ENCODE measurements around the gene LDLRAD4.

LDLRAD4 gene

DNA sequence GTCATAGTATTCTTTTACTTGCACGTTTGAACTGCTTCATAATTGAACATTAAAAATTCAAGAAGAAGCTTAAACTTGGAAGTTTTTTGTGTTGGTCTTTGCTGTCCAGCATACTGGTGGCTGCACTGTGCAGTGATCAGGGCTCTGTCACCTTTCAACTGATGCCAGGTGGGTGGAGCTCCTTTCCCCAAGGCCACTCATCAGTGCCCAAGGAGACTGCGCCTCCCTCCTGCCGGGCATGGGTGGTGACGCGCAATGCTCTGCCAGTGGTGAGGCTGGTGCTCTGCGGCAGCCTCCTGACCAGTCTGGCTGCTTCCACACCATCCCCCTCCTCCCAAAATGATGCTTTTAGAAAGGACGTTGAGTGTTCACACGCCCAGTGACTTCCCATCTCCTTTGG is 16.0 kb upstream of the LDLRAD4 start:
- no peak overlapping the region for H3K4me2 ChIP-seq (ENCODE audit: low read length)

DNA sequence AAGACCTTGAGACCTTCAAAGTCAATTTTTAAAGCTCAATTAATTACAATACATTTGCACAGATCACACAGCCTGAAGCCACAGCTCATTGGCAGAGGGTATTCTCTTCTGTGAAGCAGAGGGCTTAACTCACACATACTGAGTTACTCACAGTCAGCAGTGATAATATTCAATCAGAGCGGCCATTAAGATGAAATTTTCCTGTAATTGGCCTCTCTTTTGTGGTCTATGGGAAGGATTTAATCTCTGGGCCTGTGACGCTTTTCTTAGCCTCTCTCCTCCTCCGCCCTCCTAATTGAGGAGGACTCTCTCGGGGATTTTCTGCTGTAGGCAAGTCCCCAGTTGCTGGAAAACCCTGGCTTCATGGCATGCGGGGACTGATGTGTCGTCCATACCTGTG is 12.3 kb upstream of the LDLRAD4 start:
- Histone ChIP-seq H3K36me3 (ENCODE audit: insufficient read depth, low read length) (no peaks in the 10 kb centered on the region), H3K9me3 (replicated peaks; ENCODE audit: low read length) (no peaks in the 10 kb centered on the region), H3K27me3 (ENCODE audit: control insufficient read depth, insufficient read depth, low read length) (peaks cover 43% of the 10 kb centered on the region), H3K4me2 (ENCODE audit: low read length) (no peak overlapping the region), H3K9ac (ENCODE audit: low read depth, low read length) (no peak overlapping the region), H3K4me3 (ENCODE audit: low read length) (no peak overlapping the region), H3K4me1 (ENCODE audit: control insufficient read depth, insufficient read depth, low read length) (no peaks in the 10 kb centered on the region)

More for the DNA sequence above, 16.0 kb upstream of the LDLRAD4 start:
- Histone ChIP-seq H3K36me3 (ENCODE audit: insufficient read depth, low read length) (no peaks in the 10 kb centered on the region), H3K27me3 (ENCODE audit: control insufficient read depth, insufficient read depth, low read length) (peaks cover 26% of the 10 kb centered on the region), H3K9me3 (replicated peaks; ENCODE audit: low read length) (no peaks in the 10 kb centered on the region), H3K4me1 (ENCODE audit: control insufficient read depth, insufficient read depth, low read length) (no peaks in the 10 kb centered on the region), H3K4me3 (ENCODE audit: low read length) (no peak overlapping the region), H3K9ac (ENCODE audit: low read depth, low read length) (no peak overlapping the region)

DNA sequence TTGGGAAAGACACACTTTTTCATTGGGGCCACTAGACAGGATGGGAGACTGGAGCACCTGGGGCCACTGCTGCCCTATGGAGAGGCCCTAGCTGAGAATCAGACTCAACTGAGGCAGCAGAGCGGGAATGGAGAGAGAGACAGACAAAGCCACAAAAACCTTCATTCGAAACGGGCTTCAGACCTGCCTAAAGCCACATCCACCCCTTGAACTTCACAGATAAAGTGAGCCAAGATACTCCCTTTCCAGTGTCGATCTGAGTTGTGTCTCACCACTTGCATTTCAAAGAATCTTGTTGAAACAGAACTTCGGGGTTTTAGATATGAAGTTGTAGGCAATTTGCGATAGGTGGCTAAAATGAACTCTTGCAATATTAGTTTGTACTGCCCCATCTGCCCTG is 11.3 kb upstream of the LDLRAD4 start:
- Histone ChIP-seq H3K9ac (ENCODE audit: low read depth, low read length) (no peak overlapping the region), H3K36me3 (ENCODE audit: insufficient read depth, low read length) (no peaks in the 10 kb centered on the region), H3K4me2 (ENCODE audit: low read length) (no peak overlapping the region), H3K4me3 (ENCODE audit: low read length) (no peak overlapping the region), H3K4me1 (ENCODE audit: control insufficient read depth, insufficient read depth, low read length) (no peaks in the 10 kb centered on the region), H3K9me3 (replicated peaks; ENCODE audit: low read length) (no peaks in the 10 kb centered on the region), H3K27me3 (ENCODE audit: control insufficient read depth, insufficient read depth, low read length) (peaks cover 48% of the 10 kb centered on the region)

DNA sequence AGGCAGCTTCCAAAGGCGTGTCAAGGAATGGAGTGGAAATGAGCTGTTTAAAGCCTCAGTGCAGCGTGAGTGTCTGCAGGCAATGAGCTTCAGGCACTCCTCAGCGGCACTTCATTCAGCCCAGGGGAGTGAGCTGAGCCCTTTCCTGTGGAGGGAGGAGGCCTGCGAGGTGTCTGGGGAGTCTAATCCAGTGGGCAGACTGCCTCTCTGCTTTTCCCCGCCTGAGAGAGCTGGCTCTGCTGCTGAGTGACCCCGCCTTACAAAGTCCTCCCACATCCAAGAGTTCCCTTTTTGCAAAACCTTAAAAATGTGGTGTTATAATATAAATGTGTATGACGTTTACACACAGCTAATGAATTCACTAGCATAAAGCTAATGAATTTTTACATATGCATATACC is 7.0 kb upstream of the LDLRAD4 start:
- H3K9ac ChIP-seq (ENCODE audit: low read depth, low read length): no peak overlapping the region
- peaks cover 65% of the 10 kb centered on the region for H3K27me3 ChIP-seq (ENCODE audit: control insufficient read depth, insufficient read depth, low read length)
- no peaks in the 10 kb centered on the region for H3K36me3 ChIP-seq (ENCODE audit: insufficient read depth, low read length)
- no peaks in the 10 kb centered on the region for H3K4me1 ChIP-seq (ENCODE audit: control insufficient read depth, insufficient read depth, low read length)
- no peak overlapping the region for H3K4me3 ChIP-seq (ENCODE audit: low read length)
- no peak overlapping the region for H3K4me2 ChIP-seq (ENCODE audit: low read length)
- H3K9me3 ChIP-seq (replicated peaks; ENCODE audit: low read length): no peaks in the 10 kb centered on the region

DNA sequence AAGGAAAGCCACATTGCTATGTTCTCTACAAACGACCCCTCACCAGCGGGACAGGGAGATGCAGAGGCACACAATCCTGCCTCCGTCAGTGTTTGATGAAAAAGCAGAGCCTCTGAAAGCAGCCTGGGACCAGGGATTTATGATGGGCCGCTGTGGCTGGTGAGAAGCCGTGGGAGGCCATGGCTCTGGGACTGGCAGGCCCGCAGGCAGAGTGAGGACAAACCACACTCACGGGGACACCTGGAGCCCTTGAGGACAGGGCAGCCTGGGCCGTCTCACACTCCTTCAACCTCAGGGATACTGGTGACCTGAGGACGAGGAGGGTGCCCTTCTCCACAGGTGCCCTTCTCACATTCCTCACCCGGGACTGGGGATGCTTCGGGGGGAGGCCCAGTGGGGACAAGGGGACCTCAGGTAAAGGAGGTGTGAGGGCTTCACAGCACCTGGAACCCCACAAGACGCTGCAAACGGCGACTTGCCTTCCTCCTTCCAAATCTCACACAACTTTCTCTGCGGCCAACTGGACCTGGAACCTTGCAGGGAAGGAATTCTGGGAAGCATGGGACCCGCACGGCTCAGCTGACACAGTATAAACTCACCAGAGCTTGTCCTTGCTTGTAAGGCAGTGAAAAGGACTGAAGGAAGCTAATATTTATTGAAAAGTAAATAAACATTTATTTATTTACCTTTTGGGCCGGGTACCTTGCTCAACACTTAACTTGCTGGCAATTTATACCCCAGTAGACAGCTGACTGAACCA is 5.3 kb upstream of the LDLRAD4 start:
- no peak overlapping the region for H3K4me2 ChIP-seq (ENCODE audit: low read length)
- H3K27me3 ChIP-seq (ENCODE audit: control insufficient read depth, insufficient read depth, low read length): peaks cover 60% of the 10 kb centered on the region
- H3K9ac ChIP-seq (ENCODE audit: low read depth, low read length): no peak overlapping the region
- H3K36me3 ChIP-seq (ENCODE audit: insufficient read depth, low read length): no peaks in the 10 kb centered on the region
- no peak overlapping the region for H3K4me3 ChIP-seq (ENCODE audit: low read length)
- no peaks in the 10 kb centered on the region for H3K9me3 ChIP-seq (replicated peaks; ENCODE audit: low read length)
- H3K4me1 ChIP-seq (ENCODE audit: control insufficient read depth, insufficient read depth, low read length): no peaks in the 10 kb centered on the region

DNA sequence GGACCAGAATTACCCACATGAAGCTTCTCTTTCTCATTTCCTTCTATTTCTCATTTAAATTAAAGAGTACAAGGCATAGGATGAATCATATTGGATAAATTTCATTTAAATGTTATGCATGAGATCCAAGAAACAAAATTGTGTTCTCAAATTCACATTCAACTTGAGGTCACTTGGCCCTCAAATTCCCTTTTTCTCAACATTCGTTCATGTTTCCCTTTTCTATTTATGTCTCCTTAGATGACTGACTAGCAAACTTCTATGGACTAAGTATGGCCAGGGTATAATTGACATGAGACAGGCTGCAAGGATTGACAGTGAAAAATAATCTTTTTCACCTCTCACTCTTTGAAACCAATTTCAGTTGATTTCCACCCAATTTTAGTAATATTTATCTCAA is 4.0 kb upstream of the LDLRAD4 start:
- no peak overlapping the region for H3K4me3 ChIP-seq (ENCODE audit: low read length)
- no peak overlapping the region for H3K9ac ChIP-seq (ENCODE audit: low read depth, low read length)
- H3K4me1 ChIP-seq (ENCODE audit: control insufficient read depth, insufficient read depth, low read length): no peaks in the 10 kb centered on the region
- no peaks in the 10 kb centered on the region for H3K9me3 ChIP-seq (replicated peaks; ENCODE audit: low read length)
- no peak overlapping the region for H3K4me2 ChIP-seq (ENCODE audit: low read length)
- peaks cover 63% of the 10 kb centered on the region for H3K27me3 ChIP-seq (ENCODE audit: control insufficient read depth, insufficient read depth, low read length)
- no peaks in the 10 kb centered on the region for H3K36me3 ChIP-seq (ENCODE audit: insufficient read depth, low read length)

DNA sequence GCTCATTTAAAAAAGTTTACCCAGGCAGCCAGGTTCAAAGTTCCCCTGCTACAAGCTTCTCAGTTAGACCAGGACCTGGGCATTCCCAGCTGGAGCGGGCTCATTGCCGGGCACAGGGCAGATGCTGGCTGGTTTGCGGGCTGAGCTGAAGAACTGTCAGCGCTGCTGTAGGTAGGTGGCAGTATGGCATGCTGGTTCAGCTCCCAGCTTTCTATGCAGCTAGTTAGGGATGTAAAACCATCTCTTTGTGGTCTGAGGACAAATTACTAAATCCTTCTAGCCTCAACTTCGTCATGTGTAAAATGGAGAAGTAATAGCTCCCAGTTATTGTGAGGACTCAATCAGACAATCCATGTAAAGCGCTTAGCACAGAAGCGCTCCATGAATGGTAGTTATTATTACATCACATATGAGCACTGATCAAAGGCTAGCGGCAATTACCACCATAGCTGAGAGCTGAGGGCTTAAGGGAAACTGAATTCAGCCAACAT is 2.4 kb upstream of the LDLRAD4 start:
- Histone ChIP-seq H3K4me3 (ENCODE audit: low read length) (no peak overlapping the region), H3K9me3 (replicated peaks; ENCODE audit: low read length) (no peaks in the 10 kb centered on the region), H3K9ac (ENCODE audit: low read depth, low read length) (no peak overlapping the region), H3K36me3 (ENCODE audit: insufficient read depth, low read length) (no peaks in the 10 kb centered on the region), H3K4me1 (ENCODE audit: control insufficient read depth, insufficient read depth, low read length) (no peaks in the 10 kb centered on the region), H3K27me3 (ENCODE audit: control insufficient read depth, insufficient read depth, low read length) (peaks cover 78% of the 10 kb centered on the region), H3K4me2 (ENCODE audit: low read length) (no peak overlapping the region)

DNA sequence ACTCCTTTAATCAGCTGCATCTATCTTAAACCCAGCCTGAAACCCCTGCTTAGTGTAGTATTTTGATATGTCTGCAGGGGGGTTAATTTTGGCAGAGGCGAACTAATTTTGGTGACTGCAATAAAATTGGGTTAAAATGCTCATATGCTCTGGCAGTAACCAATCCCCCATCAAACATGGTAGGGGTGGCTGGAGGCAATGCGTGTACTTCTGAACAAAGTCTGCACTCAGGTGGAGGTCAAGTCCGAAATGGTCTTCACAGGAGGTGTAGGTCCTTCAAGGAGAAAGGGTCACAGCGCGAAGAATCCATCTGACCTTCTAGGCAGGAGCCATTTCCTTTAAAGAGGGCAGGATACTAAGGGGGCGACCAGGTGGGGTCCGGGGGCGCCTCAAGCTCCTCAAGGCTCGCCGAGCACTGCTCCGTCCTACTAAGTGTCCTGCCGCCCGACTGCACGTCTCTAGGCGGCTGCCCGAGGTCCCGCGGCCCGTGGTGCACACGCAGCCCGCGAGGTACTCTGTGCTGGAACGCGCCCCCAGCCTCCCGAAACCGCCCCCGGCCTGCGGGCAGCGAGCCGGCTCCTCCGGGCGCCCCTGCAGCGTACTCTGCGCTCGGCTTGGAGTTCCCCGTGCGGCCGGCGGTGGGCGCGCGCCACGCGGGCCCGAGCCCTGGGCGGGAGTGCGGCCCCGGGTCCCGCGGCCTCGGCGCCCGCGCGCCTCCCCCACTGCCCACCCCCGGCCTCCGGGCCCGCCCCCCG is 1.7 kb upstream of the LDLRAD4 start:
- Histone ChIP-seq H3K36me3 (ENCODE audit: insufficient read depth, low read length) (no peaks in the 10 kb centered on the region), H3K27me3 (ENCODE audit: control insufficient read depth, insufficient read depth, low read length) (peaks cover 81% of the 10 kb centered on the region), H3K4me1 (ENCODE audit: control insufficient read depth, insufficient read depth, low read length) (no peaks in the 10 kb centered on the region), H3K9ac (ENCODE audit: low read depth, low read length) (no peak overlapping the region), H3K9me3 (replicated peaks; ENCODE audit: low read length) (no peaks in the 10 kb centered on the region), H3K4me3 (ENCODE audit: low read length) (peak overlapping the region; percentile 54), H3K4me2 (ENCODE audit: low read length) (peak overlapping the region; percentile 82)

DNA sequence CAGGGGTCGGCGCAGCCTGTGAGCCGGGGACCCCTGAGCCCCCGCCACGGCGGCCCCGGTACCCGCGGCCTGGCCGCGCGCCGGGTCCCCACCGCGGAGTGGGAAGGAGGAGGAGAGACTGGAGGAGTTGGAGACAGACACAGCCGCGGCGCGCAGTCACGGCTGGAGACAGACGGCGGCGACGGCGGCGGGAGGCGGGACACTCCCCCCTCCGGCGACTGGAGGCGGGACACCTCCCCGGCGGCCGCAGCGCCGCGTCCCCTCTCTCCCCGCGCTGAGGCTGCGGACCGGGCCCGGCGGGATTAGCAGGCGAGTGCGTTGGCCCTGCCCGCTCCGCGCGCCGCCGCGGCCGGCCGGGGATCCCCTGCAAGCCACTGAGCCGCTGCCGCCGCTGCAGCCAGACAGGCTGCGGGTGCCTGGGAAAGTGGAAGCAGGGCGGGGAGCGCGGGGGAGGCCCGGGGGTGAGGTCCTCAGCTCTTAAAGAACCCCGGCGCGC is 1.0 kb upstream of the LDLRAD4 start:
- Histone ChIP-seq H3K27me3 (ENCODE audit: control insufficient read depth, insufficient read depth, low read length) (peaks cover 88% of the 10 kb centered on the region), H3K36me3 (ENCODE audit: insufficient read depth, low read length) (no peaks in the 10 kb centered on the region), H3K4me1 (ENCODE audit: control insufficient read depth, insufficient read depth, low read length) (no peaks in the 10 kb centered on the region), H3K9ac (ENCODE audit: low read depth, low read length) (no peak overlapping the region), H3K9me3 (replicated peaks; ENCODE audit: low read length) (no peaks in the 10 kb centered on the region), H3K4me2 (ENCODE audit: low read length) (peak overlapping the region; percentile 82), H3K4me3 (ENCODE audit: low read length) (peak overlapping the region; percentile 54)

DNA sequence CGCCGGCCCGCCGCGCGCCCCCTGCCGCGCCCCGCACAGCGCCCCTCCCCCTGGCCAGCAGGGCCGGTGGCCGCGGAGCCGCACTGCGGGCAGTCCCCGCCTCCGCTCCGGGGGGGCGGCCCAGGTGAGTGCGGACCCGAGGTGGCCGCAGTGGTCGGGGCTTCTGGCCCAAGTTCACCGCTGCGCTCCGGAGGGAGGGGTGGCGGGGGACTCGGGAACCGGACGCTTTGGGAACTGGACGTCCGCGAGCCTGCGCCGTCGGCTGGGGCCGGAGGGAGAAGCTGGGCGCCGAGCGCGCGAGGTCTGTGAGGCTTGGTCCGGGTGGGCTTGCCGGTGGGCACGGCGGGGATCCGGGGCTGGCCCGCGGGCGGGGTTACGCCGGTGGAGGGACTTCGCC is 591 bp upstream of the LDLRAD4 start:
- Histone ChIP-seq H3K9ac (ENCODE audit: low read depth, low read length) (no peak overlapping the region), H3K4me3 (ENCODE audit: low read length) (peak overlapping the region; percentile 54)

DNA sequence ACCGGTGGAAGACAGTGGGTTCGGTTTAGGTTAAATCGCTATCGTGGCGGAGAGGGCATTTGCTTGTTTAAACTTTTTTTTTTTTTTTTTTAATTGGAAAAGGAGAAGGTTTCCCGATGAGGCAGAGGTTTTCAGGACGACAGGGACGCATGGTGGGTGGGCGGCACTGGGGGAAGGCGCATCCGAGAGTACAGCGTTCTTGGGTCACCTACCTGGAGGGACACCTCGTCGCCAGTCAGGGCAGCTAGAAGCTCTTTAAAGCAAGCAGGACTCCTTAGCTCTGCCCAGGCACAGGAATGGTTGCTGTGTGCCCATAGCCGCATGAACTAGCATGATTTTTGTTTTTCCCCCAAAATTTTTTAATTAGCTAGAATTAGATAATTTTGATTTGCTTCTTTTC is 437 bp downstream of the LDLRAD4 start:
- Histone ChIP-seq H3K27me3 (ENCODE audit: control insufficient read depth, insufficient read depth, low read length) (peaks cover 88% of the 10 kb centered on the region), H3K9ac (ENCODE audit: low read depth, low read length) (no peak overlapping the region), H3K4me3 (ENCODE audit: low read length) (no peak overlapping the region)

More for the DNA sequence above, 591 bp upstream of the LDLRAD4 start:
- Histone ChIP-seq H3K27me3 (ENCODE audit: control insufficient read depth, insufficient read depth, low read length) (peaks cover 88% of the 10 kb centered on the region), H3K9me3 (replicated peaks; ENCODE audit: low read length) (no peaks in the 10 kb centered on the region), H3K36me3 (ENCODE audit: insufficient read depth, low read length) (no peaks in the 10 kb centered on the region), H3K4me2 (ENCODE audit: low read length) (peak overlapping the region; percentile 82), H3K4me1 (ENCODE audit: control insufficient read depth, insufficient read depth, low read length) (no peaks in the 10 kb centered on the region)

More for the DNA sequence above, 437 bp downstream of the LDLRAD4 start:
- no peaks in the 10 kb centered on the region for H3K36me3 ChIP-seq (ENCODE audit: insufficient read depth, low read length)
- H3K9me3 ChIP-seq (replicated peaks; ENCODE audit: low read length): no peaks in the 10 kb centered on the region
- H3K4me2 ChIP-seq (ENCODE audit: low read length): no peak overlapping the region
- H3K4me1 ChIP-seq (ENCODE audit: control insufficient read depth, insufficient read depth, low read length): no peaks in the 10 kb centered on the region

All from skeletal muscle satellite cell (primary cell).